A549 (cell line): ENCODE results near the gene NINL. TPM values are rescaled to one million over a fixed set of nuclear protein-coding genes. Genes with fewer than 3 reads are reported as not detected.

Experiments used
- ATAC-seq, 2 experiments: fragments of 200-7000 bp in 1 of 2; fragments of >200 bp in 1 of 2; cut with Nextera tagmentation in 1 of 2; cut with Tn5 transposase in 1 of 2; 3 replicates each; pipeline versions ENCODE4 v1.8.0 to v1.9.1; 2018 to 2020; ENCODE audit warnings: mild to moderate bottlenecking in 1 of 2, moderate library complexity in 1 of 2
- CTCF ChIA-PET: fragments of 300-600 bp; sonication (Branson Sonifier 250); formaldehyde crosslinking; extraction: SDS; loops from one replicate; lab custom pipeline; 2021; ENCODE audit warnings: antibody characterized with exemption, inconsistent platforms; lab: Yijun Ruan, JAX
- POLR2A ChIA-PET: fragments of 350-600 bp; formaldehyde crosslinking; extraction: SDS; loops from one replicate; lab custom pipeline; 2021; ENCODE audit warnings: antibody characterized with exemption, inconsistent platforms; lab: Yijun Ruan, JAX
- DNase-seq, 2 experiments: peaks; one replicate each; pipeline versions ENCODE4 v3.0.0 to v3.0.0-alpha.2; 2011 to 2016; ENCODE audit warnings: low read depth in 1 of 2, low spot score in 1 of 2
- FAIRE-seq: peaks from 2 replicates; lab custom pipeline; 2011; peaks lifted over from hg19 to GRCh38; lab: Jason Lieb, UNC
- H3K27ac ChIP-seq, 2 experiments: fragments of >200 bp; sonication (Bioruptor Twin); formaldehyde crosslinking; 3 replicates each; pipeline ENCODE4 v1.5.1; 2016 to 2017
- H3K4me1 ChIP-seq: fragments of >200 bp; sonication (Bioruptor Twin); formaldehyde crosslinking; 3 replicates; pipeline ENCODE4 v1.6.1; 2016
- H3K4me2 ChIP-seq: fragments of >200 bp; sonication (Bioruptor Twin); formaldehyde crosslinking; 3 replicates; pipeline ENCODE4 v1.6.1; 2016
- H3K4me3 ChIP-seq: fragments of >200 bp; sonication (Bioruptor Twin); formaldehyde crosslinking; 3 replicates; pipeline ENCODE4 v1.5.1; 2016
- H3K9me3 ChIP-seq: fragments of >200 bp; sonication (Bioruptor Twin); formaldehyde crosslinking; 3 replicates; pipeline ENCODE4 v1.6.1; 2016
- CHD2 ChIP-seq: fragments of 150-350 bp; IDR thresholded peaks from 2 replicates; pipeline ENCODE4 v1.6.1; 2014; ENCODE audit warnings: low read length; ENCODE audit not compliant: partially characterized antibody
- EP300 ChIP-seq, 2 experiments: fragments of >200 bp; sonication (Bioruptor Twin); formaldehyde crosslinking; IDR thresholded peaks; 2 replicates in 1 of 2; 3 replicates in 1 of 2; pipeline ENCODE4 v1.6.1; 2016 to 2017
- FOSL2 ChIP-seq, 2 experiments: fragments of 450-650 bp in 1 of 2; fragments of >200 bp in 1 of 2; sonication (Bioruptor Twin) in 1 of 2; formaldehyde crosslinking; IDR thresholded peaks; 2 replicates each; pipeline versions ENCODE4 v1.5.0 to v1.6.1; 2016 to 2020; ENCODE audit warnings: mild to moderate bottlenecking in 1 of 2, moderate library complexity in 1 of 2
- HEYL ChIP-seq: fragments of 250-450 bp; sonication (Bioruptor Pico); IDR thresholded peaks from 2 replicates; pipeline ENCODE4 v1.8.0; 2021; ENCODE audit warnings: mild to moderate bottlenecking, moderate library complexity
- JUNB ChIP-seq: fragments of >200 bp; sonication (Bioruptor Twin); formaldehyde crosslinking; IDR thresholded peaks from 2 replicates; pipeline ENCODE4 v1.6.1; 2016
- MAZ ChIP-seq: fragments of 150-350 bp; IDR thresholded peaks from 2 replicates; pipeline ENCODE4 v1.6.1; 2014; ENCODE audit warnings: antibody characterized with exemption, low read depth, low read length, borderline replicate concordance
- NFE2L2 ChIP-seq: fragments of 150-350 bp; conservative IDR thresholded peaks from 2 replicates; pipeline ENCODE4 v1.6.1; 2014; ENCODE audit warnings: low read length
- NR3C1 ChIP-seq: fragments of >200 bp; sonication (Bioruptor Twin); formaldehyde crosslinking; IDR thresholded peaks from 3 replicates; pipeline ENCODE4 v1.6.1; 2017
- PHF8 ChIP-seq: fragments of 200-600 bp; sonication (generic); IDR thresholded peaks from 2 replicates; pipeline ENCODE4 v1.6.1; 2016; ENCODE audit warnings: low read depth, mild to moderate bottlenecking, antibody characterized with exemption, moderate library complexity, borderline replicate concordance
- POLR2A ChIP-seq: IDR thresholded peaks from 2 replicates; pipeline ENCODE4 v1.6.1; 2012; ENCODE audit warnings: mild to moderate bottlenecking, low read length
- RCOR1 ChIP-seq: fragments of 150-350 bp; IDR thresholded peaks from 2 replicates; pipeline ENCODE4 v1.6.1; 2014; ENCODE audit warnings: antibody characterized with exemption, low read length, low read depth
- TFCP2L1 ChIP-seq: fragments of 250-450 bp; sonication (Bioruptor Pico); IDR thresholded peaks from 2 replicates; pipeline ENCODE4 v1.5.0; 2021; ENCODE audit warnings: mild to moderate bottlenecking
- ZC3H11A ChIP-seq: fragments of 450-650 bp; IDR thresholded peaks from 2 replicates; pipeline ENCODE4 v1.6.1; 2014; ENCODE audit warnings: antibody characterized with exemption, mild to moderate bottlenecking
- WGBS: methylation state at CpG from one replicate; pipeline ENCODE4 v1.1.6; 2017; ENCODE audit errors: missing lambda C conversion rate; 5-methylcytosine and 5-hydroxymethylcytosine counted together
- polyA plus RNA-seq, 4 experiments: library from polyadenylated mRNA; depleted of rRNA in 3 of 4; stranded (reverse); fragments of >200 nt; fragmentation: RNase III in 1 of 4; extraction: RNeasy Plus Mini Kit Qiagen cat#74134 plus additional on column Dnase treatment in 1 of 4; gene quantifications; 2 replicates in 3 of 4; 3 replicates in 1 of 4; pipeline ENCODE4 v1.2.3, GENCODE V29; 2011 to 2017
- TF ChIP-seq, protein P1 (sequence below): fragments of 200-600 bp; sonication (generic); IDR thresholded peaks from 2 replicates; pipeline ENCODE4 v1.6.1; 2016; ENCODE audit warnings: antibody characterized with exemption, mild to moderate bottlenecking, moderate library complexity
- TF ChIP-seq, protein P2 (sequence below): fragments of >200 bp; sonication (Bioruptor Twin); formaldehyde crosslinking; IDR thresholded peaks from 3 replicates; pipeline ENCODE4 v1.6.1; 2016
- TF ChIP-seq, protein P3 (sequence below): fragments of 250-450 bp; sonication (Bioruptor Pico); IDR thresholded peaks from 2 replicates; pipeline ENCODE4 v1.5.0; 2021; ENCODE audit warnings: mild to moderate bottlenecking, moderate library complexity, borderline replicate concordance
- TF ChIP-seq, protein P4 (sequence below): fragments of 450-650 bp; IDR thresholded peaks from 2 replicates; pipeline ENCODE4 v1.6.1; 2014; ENCODE audit warnings: antibody characterized with exemption

NINL gene
- polyA plus RNA-seq, 2 of the 4 experiments (the other 2 are of a cell fraction), result 20.2 to 22.4 TPM

DNA sequence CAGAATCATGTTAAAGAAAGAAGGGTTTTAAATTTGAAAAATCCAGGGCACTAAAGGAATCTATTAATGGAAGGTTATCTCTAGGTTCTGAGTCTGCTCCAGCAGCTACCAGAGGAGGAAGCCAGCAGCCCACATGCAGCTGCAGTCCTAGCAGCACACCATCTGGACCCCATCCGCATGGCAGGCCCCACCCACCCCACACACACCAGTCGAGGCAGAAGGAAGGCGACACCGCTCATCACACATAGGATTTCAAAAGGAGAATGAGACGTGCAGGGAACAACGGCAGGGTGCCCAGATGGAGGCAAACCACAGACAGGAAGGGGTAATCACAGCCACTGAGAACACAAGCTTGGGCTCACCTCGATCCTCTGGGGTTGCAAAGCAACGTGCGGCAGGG lies 99.0 kb downstream of the NINL start:
- ATAC-seq (no peak), DNase-seq (no peak), FAIRE-seq (no peak)
- H3K4me2 ChIP-seq, result no peak overlapping the region
- H3K4me3 ChIP-seq, result no peak overlapping the region
- no peaks in the 10 kb centered on the region for H3K9me3 ChIP-seq
- POLR2A ChIA-PET, result interaction anchor here (1.6 kb wide), 1 partner anchor 7 kb away, joined by 3 read pairs; no protein-coding TSS in a partner anchor
- CTCF ChIA-PET, result interaction anchor here (1.1 to 1.4 kb wide), 3 partner anchors 11 to 30 kb away, joined by 3 to 8 read pairs (median 4); no protein-coding TSS in a partner anchor
- WGBS, result 92% methylated on average over 9 of the region's 9 CpGs
- TF ChIP-seq HEYL (CRISPR knock-in tag) (no peak), FOSL2 (IDR thresholded peaks at IDR 0.05) (no peak), FOSL2 (CRISPR knock-in tag; IDR thresholded peaks at IDR 0.05) (no peak), NFE2L2 (no peak), MAZ (no peak)
- TF ChIP-seq, protein P1, sequence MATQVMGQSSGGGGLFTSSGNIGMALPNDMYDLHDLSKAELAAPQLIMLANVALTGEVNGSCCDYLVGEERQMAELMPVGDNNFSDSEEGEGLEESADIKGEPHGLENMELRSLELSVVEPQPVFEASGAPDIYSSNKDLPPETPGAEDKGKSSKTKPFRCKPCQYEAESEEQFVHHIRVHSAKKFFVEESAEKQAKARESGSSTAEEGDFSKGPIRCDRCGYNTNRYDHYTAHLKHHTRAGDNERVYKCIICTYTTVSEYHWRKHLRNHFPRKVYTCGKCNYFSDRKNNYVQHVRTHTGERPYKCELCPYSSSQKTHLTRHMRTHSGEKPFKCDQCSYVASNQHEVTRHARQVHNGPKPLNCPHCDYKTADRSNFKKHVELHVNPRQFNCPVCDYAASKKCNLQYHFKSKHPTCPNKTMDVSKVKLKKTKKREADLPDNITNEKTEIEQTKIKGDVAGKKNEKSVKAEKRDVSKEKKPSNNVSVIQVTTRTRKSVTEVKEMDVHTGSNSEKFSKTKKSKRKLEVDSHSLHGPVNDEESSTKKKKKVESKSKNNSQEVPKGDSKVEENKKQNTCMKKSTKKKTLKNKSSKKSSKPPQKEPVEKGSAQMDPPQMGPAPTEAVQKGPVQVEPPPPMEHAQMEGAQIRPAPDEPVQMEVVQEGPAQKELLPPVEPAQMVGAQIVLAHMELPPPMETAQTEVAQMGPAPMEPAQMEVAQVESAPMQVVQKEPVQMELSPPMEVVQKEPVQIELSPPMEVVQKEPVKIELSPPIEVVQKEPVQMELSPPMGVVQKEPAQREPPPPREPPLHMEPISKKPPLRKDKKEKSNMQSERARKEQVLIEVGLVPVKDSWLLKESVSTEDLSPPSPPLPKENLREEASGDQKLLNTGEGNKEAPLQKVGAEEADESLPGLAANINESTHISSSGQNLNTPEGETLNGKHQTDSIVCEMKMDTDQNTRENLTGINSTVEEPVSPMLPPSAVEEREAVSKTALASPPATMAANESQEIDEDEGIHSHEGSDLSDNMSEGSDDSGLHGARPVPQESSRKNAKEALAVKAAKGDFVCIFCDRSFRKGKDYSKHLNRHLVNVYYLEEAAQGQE, result no peak
- TF ChIP-seq, protein P2, sequence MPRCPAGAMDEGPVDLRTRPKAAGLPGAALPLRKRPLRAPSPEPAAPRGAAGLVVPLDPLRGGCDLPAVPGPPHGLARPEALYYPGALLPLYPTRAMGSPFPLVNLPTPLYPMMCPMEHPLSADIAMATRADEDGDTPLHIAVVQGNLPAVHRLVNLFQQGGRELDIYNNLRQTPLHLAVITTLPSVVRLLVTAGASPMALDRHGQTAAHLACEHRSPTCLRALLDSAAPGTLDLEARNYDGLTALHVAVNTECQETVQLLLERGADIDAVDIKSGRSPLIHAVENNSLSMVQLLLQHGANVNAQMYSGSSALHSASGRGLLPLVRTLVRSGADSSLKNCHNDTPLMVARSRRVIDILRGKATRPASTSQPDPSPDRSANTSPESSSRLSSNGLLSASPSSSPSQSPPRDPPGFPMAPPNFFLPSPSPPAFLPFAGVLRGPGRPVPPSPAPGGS, result no peak
- H3K27ac ChIP-seq, result no peak overlapping the region
- no peaks in the 10 kb centered on the region for H3K4me1 ChIP-seq

DNA sequence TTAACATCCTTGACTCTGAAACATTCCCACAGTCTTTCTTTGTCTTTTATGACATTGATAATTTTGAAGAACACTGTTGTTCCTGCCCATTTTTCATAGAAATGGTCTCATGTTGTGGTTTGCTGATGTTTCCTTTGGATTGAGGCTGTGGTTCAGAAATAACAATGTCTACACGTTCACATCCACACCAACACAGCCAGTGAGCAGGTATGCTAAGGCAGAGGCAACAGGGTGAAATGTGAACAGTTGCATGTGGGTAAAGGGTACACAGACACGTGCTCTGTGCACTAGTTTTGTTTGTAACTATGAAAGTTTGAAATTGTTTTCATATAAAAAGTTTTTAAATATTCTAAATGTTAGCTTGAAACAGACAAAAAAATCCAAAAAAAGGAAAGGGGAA lies 99.5 kb downstream of the NINL start:
- POLR2A ChIA-PET, result no interaction called here
- Histone ChIP-seq H3K4me2 (no peak overlapping the region), H3K9me3 (no peaks in the 10 kb centered on the region), H3K4me3 (no peak overlapping the region), H3K4me1 (no peaks in the 10 kb centered on the region), H3K27ac (no peak overlapping the region)
- DNase-seq (no peak), ATAC-seq (no peak), FAIRE-seq (no peak)
- CTCF ChIA-PET, result interaction anchor here (0.6 to 1.4 kb wide), 3 partner anchors 11 to 1678 kb away, joined by 3 to 8 read pairs (median 4); no protein-coding TSS in a partner anchor
- WGBS, result 75% methylated on average over 2 of the region's 2 CpGs
- TF ChIP-seq POLR2A (no peak), HEYL (CRISPR knock-in tag) (no peak), ZC3H11A (no peak), EP300 (IDR thresholded peaks at IDR 0.05) (no peak), CHD2 (no peak), PHF8 (no peak), TFCP2L1 (CRISPR knock-in tag) (no peak), JUNB (no peak), NR3C1 (no peak), RCOR1 (no peak), MAZ (no peak)
- TF ChIP-seq, protein P3, sequence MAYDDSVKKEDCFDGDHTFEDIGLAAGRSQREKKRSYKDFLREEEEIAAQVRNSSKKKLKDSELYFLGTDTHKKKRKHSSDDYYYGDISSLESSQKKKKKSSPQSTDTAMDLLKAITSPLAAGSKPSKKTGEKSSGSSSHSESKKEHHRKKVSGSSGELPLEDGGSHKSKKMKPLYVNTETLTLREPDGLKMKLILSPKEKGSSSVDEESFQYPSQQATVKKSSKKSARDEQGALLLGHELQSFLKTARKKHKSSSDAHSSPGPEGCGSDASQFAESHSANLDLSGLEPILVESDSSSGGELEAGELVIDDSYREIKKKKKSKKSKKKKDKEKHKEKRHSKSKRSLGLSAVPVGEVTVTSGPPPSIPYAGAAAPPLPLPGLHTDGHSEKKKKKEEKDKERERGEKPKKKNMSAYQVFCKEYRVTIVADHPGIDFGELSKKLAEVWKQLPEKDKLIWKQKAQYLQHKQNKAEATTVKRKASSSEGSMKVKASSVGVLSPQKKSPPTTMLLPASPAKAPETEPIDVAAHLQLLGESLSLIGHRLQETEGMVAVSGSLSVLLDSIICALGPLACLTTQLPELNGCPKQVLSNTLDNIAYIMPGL (CRISPR knock-in tag), result no peak
- TF ChIP-seq, protein P4, sequence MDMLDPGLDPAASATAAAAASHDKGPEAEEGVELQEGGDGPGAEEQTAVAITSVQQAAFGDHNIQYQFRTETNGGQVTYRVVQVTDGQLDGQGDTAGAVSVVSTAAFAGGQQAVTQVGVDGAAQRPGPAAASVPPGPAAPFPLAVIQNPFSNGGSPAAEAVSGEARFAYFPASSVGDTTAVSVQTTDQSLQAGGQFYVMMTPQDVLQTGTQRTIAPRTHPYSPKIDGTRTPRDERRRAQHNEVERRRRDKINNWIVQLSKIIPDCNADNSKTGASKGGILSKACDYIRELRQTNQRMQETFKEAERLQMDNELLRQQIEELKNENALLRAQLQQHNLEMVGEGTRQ, result no peak
